ENCODE data around the gene PSAP.

PSAP gene

DNA sequence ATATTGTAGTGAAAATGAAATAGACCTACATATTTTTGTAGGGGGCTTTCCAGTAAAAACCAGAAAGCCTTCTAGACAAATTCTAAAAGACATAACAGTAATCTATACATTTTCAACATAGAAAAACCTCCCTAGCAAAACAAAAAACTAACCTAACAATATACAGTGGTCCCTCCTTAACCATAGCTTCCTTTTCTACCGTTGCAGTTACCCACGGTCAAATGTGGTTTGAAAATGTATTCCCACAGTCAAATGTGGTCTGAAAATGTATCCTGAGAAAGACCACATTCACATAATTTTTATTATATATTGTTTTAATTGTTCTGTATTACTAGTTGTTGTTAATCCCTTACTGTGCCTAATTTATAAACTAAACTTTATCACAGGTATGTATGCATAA lies 6.4 kb downstream of the PSAP start:
- no peak for DNase-seq (ENCODE audit: low read depth)

DNA sequence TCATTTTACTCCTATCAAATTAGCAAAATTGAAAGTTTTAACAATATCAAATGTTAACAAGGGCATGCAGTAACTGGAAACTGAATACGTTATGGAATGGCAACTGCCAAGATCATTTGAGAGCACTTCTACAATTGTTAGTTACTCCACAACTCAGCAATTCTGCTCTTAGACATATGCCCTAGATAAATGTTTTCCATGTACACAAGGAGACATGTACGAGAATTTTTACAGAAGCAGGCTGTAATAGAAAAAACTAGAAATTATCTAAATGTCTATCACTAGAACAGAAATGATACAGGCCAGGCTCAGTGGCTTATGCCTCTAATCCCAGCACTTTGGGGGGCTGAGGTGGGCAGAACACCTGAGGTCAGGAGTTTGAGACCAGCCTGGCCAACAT lies 7.0 kb downstream of the PSAP start:
- DNase-seq (ENCODE audit: low read depth): no peak

DNA sequence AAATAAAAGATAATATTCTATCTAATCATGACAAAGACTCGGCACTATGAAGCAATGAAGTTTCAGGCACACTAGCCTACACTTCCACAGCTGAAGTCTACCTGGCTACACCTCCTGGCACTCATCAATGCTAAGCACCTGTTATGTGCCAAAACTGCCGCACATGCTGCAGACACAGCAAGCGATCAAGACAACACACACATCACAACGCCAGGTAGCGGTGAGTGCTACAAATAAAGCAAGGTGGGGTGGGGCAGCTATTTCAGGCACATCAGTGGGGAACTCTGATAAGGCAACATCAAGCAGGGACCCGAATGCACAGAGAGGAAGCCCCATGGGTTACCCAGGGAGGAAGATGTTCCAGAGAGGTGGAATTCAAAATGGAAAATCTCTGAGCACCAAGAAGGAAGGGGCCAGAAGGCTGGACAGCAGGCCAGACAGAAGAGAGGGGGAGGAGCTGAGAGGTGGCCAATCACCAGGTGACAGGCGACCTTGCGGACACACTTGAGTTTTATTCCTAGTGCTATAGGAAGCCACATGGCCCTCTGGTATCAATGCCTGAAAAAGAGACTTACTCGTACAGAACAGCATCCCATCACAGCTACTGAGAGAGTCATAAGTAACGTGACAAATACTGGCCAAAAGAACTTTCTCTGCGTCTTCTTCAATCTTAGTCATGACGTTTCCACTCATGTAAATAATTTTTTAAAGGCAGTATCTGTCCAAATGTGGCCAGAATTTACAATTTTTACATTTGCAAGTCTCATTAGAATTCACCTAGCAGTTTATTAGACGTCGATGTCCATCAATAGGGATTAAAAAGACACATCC lies 8.0 kb downstream of the PSAP start:
- DNase-seq (ENCODE audit: low read depth): no peak

DNA sequence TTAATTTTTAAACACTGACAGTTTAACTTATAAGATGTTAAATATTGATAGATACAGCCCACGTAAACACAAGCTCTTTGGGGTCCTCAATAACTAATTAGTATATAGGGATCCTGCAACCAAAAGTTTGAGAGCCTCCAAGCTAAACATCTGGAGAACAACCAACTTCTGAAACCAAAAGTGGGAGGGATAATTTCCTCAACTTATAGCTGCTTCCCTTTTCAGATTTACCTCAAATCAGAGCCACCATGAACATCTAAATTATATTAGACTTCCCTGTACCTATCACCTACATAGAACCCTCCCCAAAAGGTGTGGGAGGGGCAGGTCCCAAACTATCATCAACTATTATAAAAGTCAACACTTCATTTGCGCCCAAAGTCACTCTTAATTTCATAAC lies 8.6 kb downstream of the PSAP start:
- no peak for DNase-seq (ENCODE audit: low read depth)

DNA sequence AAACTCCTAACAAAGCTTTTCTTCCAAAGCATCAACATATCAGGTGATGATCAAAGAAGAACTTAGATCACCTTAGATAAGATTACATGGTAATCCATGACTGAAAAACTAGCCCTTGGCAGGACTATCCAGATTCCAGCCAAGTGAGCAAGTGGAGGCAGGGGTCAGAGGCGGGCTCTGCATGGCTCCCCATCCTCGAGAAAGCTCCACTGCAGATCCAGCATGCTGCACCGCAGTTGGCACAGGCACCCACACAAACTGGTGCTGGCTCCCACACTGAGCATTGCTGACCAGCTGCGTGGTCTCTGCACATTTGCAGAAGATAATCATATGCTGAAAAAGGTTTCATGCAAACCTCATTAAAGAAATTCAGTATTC lies 10.1 kb downstream of the PSAP start:
- no peak for DNase-seq (ENCODE audit: low read depth)

DNA sequence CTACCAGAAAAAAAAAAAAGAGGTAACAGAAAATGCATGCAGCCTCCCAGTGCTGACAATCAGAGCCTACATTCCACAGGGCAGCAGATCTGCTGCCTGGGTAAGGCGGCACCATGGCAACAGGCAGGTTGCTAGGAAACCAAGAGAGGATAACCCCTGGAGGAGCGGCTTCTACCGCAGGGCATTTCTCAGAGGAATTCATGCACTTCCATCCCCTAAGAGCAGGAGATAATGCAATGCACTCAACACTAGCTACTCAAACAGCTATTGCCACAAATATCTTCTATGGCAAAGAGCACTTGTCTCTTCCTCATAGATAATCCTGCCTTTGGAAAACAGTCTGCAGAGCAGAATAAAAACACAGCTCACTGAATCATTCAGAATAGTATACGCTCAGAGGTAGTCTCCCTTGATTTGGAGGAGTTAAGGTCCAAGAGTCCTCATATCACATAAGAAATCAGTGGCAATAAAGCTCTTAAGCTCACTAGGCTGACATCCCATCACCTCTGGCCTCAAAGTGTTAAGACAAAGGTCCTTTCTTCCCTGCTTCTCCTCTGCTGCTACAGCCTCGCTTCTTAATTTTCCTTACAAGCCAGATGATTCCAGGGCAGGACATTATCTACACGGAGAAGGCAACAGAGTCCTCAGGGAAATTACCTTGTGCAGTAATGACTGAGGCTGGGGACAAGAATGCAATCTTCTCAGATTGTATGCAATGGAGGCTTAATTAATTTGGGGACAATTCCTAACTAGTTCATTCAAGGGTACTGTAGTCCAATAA lies 10.7 kb downstream of the PSAP start:
- DNase-seq (ENCODE audit: low read depth): peak; percentile 45

DNA sequence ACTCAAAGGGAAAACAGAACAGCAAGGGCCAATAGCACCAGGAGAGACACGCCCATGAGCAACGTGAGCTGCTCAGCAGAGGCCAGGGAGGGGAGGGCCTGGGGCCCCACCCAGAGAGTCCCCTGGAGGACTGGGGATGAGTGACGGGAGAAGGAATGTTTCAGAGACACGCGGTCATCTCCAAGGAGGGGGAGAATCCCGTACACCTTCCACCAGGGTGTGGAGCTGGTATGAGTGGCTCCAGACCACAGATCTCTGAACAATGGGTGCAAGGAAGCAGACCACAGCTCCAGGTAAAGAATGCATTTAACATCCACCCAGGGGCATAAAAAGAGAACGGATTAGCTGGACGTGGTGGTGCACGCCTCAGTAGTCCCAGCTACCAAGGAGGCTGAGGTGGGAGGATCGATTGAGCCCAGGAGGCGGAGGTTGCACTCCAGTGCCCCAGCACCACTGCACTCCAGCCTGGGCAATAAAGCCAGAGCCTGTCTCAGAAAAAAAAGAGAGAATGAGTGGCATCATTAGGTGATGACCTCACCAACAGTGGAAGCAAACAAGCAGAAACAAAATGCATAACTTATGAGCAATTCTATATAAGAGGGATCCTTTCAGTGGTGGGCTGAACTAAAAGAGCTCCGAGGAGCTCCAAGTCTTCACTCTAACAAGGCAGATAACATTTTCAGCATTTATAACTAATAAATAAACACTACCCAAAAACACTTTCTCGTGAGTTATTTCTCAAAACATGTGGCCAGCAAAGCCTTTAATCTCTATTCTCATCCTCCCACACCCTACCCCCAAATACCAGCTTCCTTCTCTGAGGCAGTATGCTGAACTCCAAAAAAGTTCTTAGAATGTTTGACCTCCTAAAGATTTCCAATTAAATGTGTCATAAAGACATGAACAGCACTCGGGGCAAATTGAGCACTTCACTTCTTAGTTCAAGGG lies 12.5 kb downstream of the PSAP start:
- DNase-seq (ENCODE audit: low read depth): no peak

DNA sequence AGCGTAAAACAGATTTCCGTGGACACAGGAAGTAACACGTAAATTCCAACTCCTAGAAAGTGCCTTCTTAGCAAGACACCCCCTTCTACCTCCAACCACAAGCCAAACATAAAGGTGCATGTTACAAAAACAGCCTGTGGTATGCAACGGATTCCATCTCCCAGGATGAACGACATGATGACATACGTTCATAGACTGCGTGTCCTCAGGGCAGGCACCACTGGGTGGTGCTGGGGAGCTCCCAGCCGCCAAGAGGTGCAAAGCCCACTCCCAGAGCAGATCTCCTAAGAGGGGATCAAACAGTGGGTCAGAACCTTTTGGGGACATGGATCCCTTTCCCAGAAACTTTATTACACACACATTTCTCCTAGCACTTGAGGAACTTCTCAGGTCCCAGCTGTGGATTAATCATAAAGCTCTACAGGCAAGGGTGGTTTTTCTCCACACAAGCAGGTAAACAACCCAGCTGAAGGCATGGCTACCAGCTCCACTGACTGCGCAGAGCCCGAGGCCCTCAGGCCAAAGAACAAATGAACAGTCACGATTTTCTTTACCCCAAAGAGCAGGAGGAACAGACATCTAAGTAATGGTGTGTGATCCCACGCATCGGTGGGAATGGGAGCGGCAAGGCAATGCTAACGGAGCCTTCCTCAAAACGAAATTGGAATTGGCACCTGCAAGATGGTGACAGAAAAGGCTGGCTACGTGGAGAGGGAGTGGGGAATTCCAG lies 13.8 kb downstream of the PSAP start:
- no peak for DNase-seq (ENCODE audit: low read depth)

DNA sequence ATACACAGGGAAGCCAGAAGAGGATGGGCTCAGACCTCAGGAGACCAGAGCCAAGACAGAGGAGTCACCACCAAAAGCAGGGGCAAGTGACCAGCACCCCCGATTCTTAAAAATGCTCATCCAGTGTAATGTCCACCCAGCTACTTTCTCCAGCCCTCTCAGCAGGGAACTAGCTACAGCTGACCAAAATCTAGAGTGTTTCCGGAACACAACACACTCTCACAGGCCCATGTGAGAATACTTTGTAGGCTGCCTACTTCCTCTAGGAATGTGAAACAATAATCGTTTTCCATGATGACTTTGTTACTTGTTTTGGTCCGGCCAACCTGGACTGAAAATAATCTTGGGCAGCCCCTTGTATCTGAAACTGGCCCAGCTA lies 14.5 kb downstream of the PSAP start:
- DNase-seq (ENCODE audit: low read depth): no peak

DNA sequence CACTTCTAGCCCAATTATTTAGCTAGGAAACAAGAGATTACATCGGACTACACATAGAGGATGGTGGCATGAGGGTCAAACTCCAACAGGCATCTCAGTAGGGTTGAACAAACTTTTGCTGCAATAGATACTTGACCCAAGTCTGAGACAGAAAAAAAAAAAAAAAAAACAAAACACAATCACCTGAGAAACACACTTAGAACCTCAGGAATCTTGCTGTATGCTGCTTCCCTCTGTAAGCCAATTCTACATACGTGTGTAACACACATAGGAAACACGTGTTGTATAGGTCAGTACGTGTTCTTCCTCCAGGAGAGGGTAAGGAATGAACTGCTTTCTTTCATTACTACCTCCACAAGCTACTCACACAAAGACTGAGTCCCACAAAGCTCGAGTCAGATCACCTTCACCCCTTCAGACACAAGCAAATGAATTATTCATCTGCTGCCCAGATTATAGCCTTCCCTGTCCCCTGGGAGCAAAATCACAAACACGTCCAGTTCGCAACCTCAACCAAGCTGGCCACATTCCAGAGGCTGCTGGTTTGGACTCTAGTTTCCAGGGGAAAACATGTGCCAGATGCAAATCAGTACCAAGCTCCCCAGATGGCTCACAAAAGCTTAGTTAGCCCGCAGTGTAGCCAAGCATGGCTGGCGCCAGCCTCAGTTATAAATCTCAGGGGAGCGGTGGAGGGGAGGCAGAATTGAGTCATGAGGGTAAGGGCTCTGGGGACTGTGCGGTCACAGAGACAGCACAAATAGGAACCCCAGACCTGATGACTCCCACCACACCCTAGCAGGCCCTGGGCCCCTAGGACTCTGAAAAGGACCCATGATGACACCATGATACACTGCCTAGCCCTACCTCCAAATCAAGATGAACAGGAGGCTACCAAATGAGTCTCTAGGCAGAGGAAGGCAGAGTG lies 15.1 kb downstream of the PSAP start:
- DNase-seq (ENCODE audit: low read depth): peak; percentile 64

DNA sequence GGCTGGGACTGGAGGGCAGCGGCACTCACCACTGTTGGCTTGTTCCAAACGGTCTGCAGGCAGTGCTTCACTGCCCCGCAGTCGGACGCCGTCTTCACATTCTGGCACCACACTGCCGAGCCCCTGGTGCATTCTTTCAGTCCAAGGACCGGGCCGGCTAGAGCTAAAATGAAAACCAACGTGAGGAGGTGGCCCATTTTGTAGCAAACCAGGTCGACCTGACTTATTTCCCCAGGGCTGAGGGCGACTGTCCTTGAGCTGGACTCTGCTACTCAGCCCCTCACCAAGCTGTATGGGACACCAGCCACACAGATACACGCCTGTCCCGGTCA lies 16.7 kb downstream of the PSAP start:
- DNase-seq (ENCODE audit: low read depth): no peak

DNA sequence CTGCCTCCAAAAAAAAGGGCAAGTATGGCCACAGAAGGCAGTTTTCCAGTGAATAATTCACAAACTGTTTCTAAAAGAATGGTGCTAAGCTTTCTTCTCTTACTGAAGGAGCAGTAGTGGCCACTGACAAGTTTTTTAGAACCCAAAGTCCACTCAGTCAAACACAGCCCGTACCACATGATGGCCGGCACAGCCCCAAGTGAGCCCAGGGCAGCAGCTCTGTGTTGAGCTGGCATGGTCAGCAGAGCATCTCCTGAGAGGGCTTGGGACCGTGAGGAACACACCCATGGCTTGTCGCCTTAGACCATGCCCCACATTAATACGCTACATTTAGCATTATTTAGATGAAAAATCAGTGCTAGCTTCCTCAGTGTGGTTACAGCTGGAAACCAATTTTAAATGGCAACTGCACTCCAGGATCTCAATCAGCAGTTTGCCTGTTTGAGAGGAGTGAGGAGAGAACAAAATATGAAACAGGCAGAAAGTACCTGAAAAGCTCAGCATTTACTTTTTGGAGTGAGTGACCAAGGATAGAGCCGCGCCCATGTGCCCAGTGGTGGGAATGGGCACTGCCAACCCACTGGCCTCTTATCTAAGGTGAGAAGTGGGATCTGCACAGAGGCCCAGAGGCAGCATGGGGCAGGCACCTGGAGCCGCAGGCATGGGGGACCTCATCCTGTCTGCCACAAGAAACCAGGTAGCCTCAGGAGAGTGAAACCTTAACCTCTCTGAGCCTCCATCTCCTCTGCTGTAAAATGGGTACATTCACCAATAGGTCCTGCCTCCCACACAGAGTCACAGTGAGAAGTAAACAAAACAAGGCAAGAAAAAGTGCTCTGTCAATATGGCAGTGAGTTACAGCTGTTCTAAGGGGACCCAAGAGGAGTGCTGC lies 17.4 kb downstream of the PSAP start:
- DNase-seq (ENCODE audit: low read depth): no peak

DNA sequence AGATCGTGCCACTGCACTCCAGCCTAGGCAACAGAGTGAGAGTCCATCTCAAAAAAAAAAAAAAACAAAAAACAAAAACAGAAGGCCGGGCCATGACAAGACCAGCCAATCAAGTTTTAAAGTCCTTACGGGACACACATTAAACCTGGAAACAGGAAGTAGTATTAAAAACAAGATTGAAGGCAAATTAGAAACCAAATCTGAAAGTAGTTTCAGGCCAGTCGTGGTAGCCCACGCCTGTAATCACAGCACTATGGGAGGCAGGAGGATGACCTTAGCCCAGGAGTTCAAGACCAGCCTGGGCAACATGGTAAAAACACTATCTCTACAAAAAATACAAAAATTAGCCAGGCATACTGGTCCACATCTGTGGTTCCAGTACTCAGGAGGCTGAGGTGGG lies 18.1 kb downstream of the PSAP start:
- no peak for DNase-seq (ENCODE audit: low read depth)

DNA sequence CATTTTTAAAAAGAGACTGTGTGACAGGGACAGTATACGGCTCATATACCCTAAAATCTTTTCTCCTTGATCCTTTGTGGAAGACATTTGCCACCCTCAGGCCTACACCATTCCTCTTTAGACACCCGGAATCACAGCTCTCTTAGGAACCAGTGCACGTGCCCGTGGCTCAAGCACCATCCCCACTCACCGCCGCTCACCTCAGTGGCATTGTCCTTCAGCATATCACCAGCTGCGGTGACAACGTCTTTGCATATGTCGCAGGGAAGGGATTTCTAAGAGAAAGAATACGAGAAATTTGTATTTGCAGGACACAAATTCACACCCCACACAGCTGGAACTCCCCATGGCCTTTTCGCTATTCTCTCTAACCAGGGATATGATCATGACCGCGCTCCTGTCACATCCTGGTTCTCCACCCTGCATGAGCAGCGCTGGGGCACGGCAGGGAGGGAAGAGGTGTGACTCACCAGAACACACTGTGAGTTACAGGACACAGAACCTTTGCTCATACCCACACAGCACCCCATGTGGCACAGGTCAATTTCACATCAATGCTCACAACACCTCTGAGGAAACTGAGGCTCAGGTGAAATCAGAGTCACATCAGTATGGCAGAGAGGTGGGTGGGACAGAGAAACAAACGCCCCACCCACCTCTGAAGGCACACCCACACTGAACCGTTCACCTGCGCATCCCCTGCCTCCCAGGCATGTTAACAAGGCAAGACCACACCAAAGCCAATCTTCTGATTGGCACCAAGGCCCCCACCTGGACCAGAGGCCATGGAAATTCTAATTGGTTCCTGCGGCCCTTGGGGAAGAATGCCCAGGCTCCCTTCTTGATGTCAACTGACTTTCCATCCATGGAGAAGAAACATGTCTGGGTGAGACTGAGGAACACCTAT lies 19.2 kb downstream of the PSAP start:
- no peak for DNase-seq (ENCODE audit: low read depth)

DNA sequence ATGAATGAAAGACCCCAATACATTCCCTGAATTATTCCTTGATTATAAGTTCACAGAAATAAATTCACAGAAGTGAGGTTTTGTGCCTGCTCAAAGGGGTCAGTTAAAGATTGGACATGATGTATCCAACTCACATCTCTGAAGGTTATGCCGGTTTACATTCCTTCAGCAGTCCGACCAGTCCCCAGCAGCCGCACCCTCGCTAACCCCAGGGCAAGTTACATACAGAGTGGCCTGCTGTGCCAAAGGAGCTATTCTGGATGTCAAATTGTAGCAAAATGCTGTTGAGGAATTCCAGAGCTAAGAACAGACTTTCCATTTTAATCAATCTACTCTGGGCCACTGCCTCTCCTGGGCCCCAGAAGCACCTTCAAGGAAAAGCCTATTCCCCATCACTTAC lies 20.3 kb downstream of the PSAP start:
- DNase-seq (ENCODE audit: low read depth): no peak

DNA sequence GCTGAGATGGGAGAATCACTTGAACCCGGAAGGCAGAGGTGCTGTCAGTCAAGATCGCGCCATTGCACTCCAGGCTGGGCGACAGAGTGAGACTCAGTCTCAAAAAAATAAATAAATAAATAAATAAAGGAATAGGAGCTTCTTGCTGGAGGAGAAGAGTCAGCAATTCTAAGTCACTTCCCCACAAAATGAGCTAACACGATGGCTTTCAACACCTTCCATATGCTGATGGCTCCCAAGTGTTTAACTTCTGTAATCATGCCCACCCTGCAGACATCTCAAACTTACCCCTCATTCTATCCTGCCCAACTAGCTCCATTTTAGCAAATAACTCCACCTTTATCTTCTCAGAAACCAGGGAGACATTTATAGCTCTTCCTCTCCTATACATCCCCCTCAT lies 21.2 kb downstream of the PSAP start:
- no peak for DNase-seq (ENCODE audit: low read depth)

DNA sequence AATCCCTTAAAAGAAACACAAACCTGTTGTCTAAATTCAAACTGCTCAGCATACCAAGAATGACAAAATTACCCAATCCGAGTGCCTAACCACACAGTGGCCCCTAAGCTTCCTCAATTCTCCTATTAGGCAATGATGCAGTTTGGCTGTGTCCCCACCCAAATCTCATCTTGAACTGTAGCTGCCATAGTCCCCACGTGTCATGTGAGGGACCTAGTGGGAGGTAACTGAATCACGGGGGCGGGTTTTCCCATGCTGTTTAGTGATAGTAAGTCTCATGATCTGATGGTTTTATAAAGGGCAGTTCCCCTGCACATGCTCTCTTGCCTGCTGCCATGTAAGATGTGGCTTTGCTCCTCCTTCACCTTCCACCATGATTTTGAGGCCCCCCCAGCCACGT lies 21.9 kb downstream of the PSAP start:
- no peak for DNase-seq (ENCODE audit: low read depth)

DNA sequence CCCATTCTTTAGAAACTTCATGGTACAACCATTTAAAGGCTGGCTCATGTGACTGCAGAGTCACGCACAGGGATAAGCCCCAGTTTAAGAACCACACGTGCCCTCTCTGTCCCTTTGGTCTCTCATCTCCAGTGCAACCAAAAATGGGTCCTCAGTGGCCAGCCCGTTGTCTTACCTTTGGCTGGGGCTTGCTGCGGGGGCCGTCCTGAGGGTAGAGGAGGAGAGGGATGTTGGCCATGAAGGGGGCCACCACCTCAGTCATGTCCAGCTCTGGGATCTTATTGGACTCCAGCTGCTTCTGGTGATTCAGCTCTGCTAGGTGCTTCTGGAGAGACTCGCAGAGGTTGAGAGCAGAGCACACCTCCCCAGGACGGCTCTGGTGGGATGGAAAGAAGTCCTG lies 22.3 kb downstream of the PSAP start:
- DNase-seq (ENCODE audit: low read depth): no peak

DNA sequence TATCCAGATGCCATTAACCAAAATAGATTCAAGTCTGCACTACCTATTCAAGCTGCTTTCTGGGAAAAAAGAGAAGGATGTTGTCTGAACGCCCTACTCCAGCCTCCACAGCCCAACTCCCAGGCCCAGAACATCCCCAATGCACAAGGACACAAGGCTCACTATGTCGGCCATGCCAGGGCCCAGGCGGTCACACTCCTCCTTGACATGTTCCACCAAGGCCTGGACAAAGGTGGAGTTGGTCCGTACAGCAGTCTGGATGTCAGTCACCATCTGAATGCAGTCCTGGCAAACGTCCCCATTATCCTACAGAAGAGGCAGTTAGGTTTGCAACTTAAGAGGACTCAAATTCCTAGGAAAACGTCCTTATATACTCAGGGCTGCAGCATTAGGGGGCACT lies 23.2 kb downstream of the PSAP start:
- DNase-seq (ENCODE audit: low read depth): no peak
